Uterus (tissue), 4 donors: Measurements from ENCODE around the gene SPIRE1. TPM values are rescaled to one million over a fixed set of nuclear protein-coding genes. Genes with fewer than 3 reads are reported as not detected.

ENCODE experiments used
- DNase-seq, 2 donors: peaks; one replicate each; pipeline ENCODE4 v3.0.0-alpha.2; 2019 to 2020
- H3K27ac ChIP-seq, 2 donors: fragments of 200-600 bp; sonication (generic); 1 replicate in 1 of 2; 2 replicates in 1 of 2; pipeline ENCODE4 v1.5.1; 2016 to 2018
- H3K27me3 ChIP-seq, 2 donors: fragments of 200-600 bp; sonication (generic); one replicate each; pipeline ENCODE4 v1.5.1; 2018 to 2019; ENCODE audit warnings: control low read depth in 1 of 2
- H3K36me3 ChIP-seq, 2 donors: fragments of 200-600 bp; sonication (generic); one replicate each; pipeline ENCODE4 v1.5.1; 2019; ENCODE audit warnings: control low read depth in 1 of 2
- H3K4me1 ChIP-seq, 2 donors: fragments of 200-600 bp; sonication (generic); one replicate each; pipeline ENCODE4 v1.5.1; 2018 to 2019; ENCODE audit warnings: control low read depth in 1 of 2
- H3K4me3 ChIP-seq, 2 donors: fragments of 200-600 bp; sonication (generic); 1 replicate in 1 of 2; 2 replicates in 1 of 2; pipeline ENCODE4 v1.5.1; 2018 to 2019; ENCODE audit warnings: mild to moderate bottlenecking in 1 of 2
- H3K9me3 ChIP-seq, 2 donors: fragments of 200-600 bp; sonication (generic); one replicate each; pipeline ENCODE4 v1.5.1; 2019; ENCODE audit warnings: control low read depth in 1 of 2
- CTCF ChIP-seq, 4 experiments: fragments of 200-600 bp in 2 of 4; fragments of 450-650 bp in 2 of 4; sonication (generic) in 2 of 4; IDR thresholded peaks; one replicate each; pipeline ENCODE4 v1.5.1; 2016 to 2019; ENCODE audit warnings: antibody characterized with exemption in 4 of 4, mild to moderate bottlenecking in 2 of 4, moderate library complexity in 1 of 4
- POLR2A ChIP-seq, 2 donors: fragments of 450-650 bp; IDR thresholded peaks; one replicate each; pipeline ENCODE4 v1.6.1; 2016; ENCODE audit warnings: antibody characterized with exemption in 2 of 2, mild to moderate bottlenecking in 1 of 2, moderate library complexity in 1 of 2
- intact Hi-C: fragments of 100-400 bp; cut with DNase I; formaldehyde crosslinking; loops from one replicate; pipeline ENCODE4 v1.15.1; 2023; ENCODE audit warnings: low total_unique reads
- total RNA-seq, 4 donors: library from RNA; depleted of rRNA in 3 of 4; stranded (reverse); fragments of >200 nt in 3 of 4; gene quantifications; one replicate each; pipeline versions ENCODE4 v1.1.0 to v1.2.4, GENCODE V29; 2014 to 2023
- donor health status: DM: yes; HTN: yes; CAD: no.

SPIRE1 gene
- total RNA-seq, 4 donors from 2014 or later, result 12.9 to 78.1 (median 27.5) TPM

GRCh38 chr18:12599966-12600365 is 57.9 kb downstream of the SPIRE1 start:
- no peak overlapping the region for H3K27ac ChIP-seq

GRCh38 chr18:12599543-12599942 is 58.4 kb downstream of the SPIRE1 start:
- Histone ChIP-seq H3K9me3 (no peaks in the 10 kb centered on the region), H3K27me3 (no peaks in the 10 kb centered on the region), H3K36me3 (no peaks in the 10 kb centered on the region), H3K27ac (no peak overlapping the region), H3K4me3 (no peak overlapping the region), H3K4me1 (no peaks in the 10 kb centered on the region)
- no peak for TF ChIP-seq POLR2A (IDR thresholded peaks at IDR 0.05)
- intact Hi-C loops, result no loop called here
- DNase-seq, result no peak

More at GRCh38 chr18:12599966-12600365, 57.9 kb downstream of the SPIRE1 start:
- Histone ChIP-seq H3K4me3 (no peak overlapping the region), H3K27me3 (no peaks in the 10 kb centered on the region), H3K9me3 (no peaks in the 10 kb centered on the region), H3K36me3 (no peaks in the 10 kb centered on the region), H3K4me1 (no peaks in the 10 kb centered on the region)
- no peak for TF ChIP-seq POLR2A (IDR thresholded peaks at IDR 0.05)
- no peak for TF ChIP-seq CTCF (IDR thresholded peaks at IDR 0.05)
- intact Hi-C loops, result no loop called here
- no peak for DNase-seq

GRCh38 chr18:12598181-12598930 is 59.6 kb downstream of the SPIRE1 start:
- no peaks in the 10 kb centered on the region for H3K9me3 ChIP-seq
- H3K4me1 ChIP-seq, result no peaks in the 10 kb centered on the region
- no peaks in the 10 kb centered on the region for H3K27me3 ChIP-seq
- H3K27ac ChIP-seq, result no peak overlapping the region
- intact Hi-C loops, result no loop called here
- no peaks in the 10 kb centered on the region for H3K36me3 ChIP-seq
- no peak for DNase-seq
- TF ChIP-seq POLR2A (IDR thresholded peaks at IDR 0.05), result no peak
- TF ChIP-seq CTCF (IDR thresholded peaks at IDR 0.05), result no peak
- H3K4me3 ChIP-seq, result no peak overlapping the region

GRCh38 chr18:12597760-12598159 is 60.1 kb downstream of the SPIRE1 start:
- DNase-seq, result no peak
- intact Hi-C loops, result no loop called here
- no peaks in the 10 kb centered on the region for H3K36me3 ChIP-seq
- TF ChIP-seq POLR2A (IDR thresholded peaks at IDR 0.05) (no peak), CTCF (IDR thresholded peaks at IDR 0.05) (no peak)
- H3K9me3 ChIP-seq, result no peaks in the 10 kb centered on the region
- H3K27ac ChIP-seq, result no peak overlapping the region
- no peaks in the 10 kb centered on the region for H3K4me1 ChIP-seq
- H3K4me3 ChIP-seq, result no peak overlapping the region
- H3K27me3 ChIP-seq, result no peaks in the 10 kb centered on the region

- Histone ChIP-seq H3K4me1 (no peaks in the 10 kb centered on the region), H3K9me3 (no peaks in the 10 kb centered on the region), H3K4me3 (no peak overlapping the region), H3K27ac (no peak overlapping the region), H3K27me3 (no peaks in the 10 kb centered on the region), H3K36me3 (no peaks in the 10 kb centered on the region)
- intact Hi-C loops, result no loop called here
- no peak for DNase-seq
- TF ChIP-seq POLR2A (IDR thresholded peaks at IDR 0.05) (no peak), CTCF (IDR thresholded peaks at IDR 0.05) (no peak)
Measured at GRCh38 chr18:12595571-12596255, 62.2 kb downstream of the SPIRE1 start.
